Stimulated activated CD4-positive, alpha-beta T cell treated with anti-CD3 and anti-CD28 coated beads, Interleukin-4, amount 100 ng/mL, for 24 hours (primary cell): ENCODE results near the gene SPATC1L.
"Not testable (repeated sequence)": the region's sequence is repeated elsewhere in the genome, so short reads cannot be mapped to it uniquely, and the experiment has no call there.

ENCODE experiments used
- DNase-seq: peaks from one replicate; pipeline ENCODE4 v3.0.0-alpha.2; 2020

SPATC1L gene

DNA sequence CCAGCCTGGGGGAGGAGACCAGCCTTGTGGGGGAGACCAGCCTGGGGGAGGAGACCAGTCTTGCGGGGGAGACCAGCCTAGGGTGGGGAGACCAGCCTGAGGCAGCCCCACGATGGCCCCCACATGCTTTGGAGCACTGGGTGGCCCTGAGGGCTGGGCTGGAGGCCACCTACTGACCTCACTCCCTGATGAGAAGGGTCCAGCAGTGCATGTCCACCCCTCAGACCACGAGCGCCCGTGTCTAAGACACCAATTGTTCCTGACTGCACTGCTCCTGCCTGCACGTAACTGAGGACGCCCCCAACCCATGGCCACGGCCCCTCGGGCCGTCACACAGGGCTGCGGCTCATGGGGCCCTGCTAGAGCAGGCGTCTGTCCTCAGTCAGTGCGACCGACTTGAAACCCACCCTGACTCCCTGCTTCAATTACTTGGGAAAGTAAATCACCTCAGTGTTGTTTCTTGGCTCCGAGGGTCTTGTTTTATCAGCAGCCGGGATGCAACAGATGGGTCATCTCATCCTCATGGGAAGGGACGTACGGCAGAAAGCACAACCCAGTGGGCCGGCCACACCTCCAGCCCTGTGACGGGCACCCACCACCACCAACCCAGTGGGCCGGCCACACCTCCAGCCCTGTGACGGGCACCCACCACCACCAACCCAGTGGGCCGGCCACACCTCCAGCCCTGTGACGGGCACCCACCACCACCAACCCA lies at the start of gene SPATC1L:
Gene SPATC1L (minus strand): TSS at position 550 of the 715 bp plus-strand sequence. CDS start 1,643 bp downstream, outside the sequence.
- peak; percentile 34 for DNase-seq

DNA sequence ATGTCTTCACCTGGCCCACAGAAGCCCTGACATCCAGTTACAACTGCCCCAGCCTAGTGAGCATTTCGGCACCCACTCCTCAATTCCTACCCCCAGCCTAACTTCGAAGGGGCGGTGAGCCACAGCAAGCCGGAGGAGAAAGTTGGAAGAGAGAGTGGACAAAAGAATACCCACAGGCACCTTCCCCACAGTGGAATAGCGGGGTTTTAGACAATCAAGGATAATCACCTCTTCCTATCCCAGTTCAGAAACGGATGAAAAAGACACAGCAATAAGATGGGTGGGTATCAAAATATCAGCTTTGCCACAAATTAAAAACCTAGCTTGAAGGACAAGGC lies 45.6 kb upstream of the SPATC1L start:
- DNase-seq: no peak

DNA sequence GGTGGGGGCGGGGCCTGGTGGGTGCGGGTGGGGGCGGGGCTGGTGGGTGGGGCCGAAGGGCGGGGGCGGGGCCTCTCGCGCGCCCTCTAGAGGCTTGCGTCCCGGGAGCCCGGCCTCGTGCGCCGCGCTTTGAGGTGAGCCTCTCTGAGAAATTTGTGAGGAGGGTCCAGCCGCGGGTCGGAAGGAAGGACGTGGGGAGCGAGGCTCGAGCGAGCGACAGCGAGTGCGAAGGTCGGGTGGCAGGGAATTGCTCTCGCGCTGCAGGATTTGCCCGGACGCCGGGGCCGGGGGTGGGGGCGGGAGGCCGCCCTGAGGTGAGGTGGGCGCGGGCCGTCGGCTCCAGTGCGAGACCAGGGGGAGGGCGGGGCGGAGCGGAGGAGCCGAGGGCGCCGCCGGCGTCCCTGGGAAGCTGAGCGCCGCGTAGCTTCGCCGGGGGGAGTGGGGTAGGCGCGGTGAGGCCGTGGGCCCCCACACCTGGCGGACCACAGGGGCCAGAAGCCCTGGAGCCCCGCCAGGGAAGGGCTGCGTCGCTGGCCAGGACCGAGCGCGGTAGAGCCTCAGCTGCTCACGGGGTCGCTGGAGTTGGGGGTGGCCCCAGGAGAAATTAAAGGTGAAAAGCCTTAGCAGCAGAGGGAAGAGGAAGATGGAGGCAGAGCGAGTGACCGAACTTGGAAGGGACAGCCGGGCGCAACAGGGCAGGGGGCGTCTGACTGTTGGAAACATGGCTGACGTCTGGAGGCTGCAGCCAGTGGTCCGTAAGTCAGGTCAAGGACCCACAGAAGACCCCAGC lies 45.1 kb upstream of the SPATC1L start:
- no peak for DNase-seq

DNA sequence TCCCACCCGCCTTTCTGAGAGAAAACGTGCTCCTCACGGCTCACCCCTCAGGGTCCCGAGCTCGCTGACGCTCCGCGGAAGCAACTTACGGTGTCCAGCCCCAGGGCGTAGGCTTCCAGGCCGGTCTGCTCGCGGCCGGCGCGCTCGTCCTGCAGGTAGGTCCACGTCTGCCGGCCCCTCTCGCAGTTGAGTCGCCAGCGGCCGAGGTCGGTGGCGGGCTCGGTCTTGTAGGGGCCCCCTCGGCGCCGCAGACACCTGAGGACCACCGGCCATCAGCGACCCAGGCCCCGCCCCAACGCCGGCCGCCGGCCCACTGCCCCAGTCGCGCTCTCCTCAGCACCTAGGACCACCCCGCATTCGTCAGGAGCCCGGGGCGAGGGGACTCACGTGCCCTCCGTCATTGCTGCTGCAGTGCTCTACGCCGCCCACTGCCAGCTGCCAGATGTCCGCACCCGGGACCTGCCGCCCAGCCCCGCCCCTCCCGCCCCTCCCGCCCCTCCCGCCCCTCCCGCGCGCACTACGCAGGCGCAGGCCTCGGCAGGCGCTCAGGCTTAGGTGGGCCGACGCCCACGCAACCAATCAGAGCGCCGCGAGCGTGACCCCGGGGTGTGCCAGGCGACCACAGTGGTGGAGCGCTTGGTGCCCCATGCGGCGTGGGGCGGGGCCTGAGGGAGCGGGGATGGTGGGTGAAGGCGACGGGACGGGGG lies 44.2 kb upstream of the SPATC1L start, which contains the start of gene LSS:
Gene LSS (minus strand): TSS at position 430 of the 707 bp plus-strand sequence. CDS start 29 bp downstream, at position 401.
- peak; percentile 94 for DNase-seq

DNA sequence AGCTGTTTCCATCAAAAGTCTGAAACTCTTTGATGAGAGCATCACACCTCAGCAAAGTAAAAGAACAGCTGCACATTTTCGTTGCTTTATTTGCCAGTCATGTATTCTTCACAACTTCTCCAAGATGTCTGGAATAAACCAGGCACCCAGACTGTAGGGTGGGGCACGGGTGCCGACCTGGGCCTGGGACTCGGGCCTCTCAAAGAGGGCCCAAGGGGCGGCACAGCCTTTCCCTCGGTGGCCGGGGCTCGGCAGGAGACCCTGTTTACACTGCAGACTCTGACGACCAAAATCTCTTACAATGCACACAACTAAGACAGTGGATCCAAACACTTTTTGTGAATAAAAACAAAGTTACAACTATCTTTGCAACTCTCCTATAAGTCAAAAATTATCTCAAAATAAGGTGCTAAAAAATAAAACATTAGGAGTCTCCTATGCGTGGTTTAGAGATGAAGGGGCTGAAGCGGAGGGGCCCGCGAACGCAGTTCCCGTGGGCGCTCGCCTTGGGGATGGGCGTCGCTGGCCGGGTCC lies 43.6 kb upstream of the SPATC1L start:
- no peak for DNase-seq

DNA sequence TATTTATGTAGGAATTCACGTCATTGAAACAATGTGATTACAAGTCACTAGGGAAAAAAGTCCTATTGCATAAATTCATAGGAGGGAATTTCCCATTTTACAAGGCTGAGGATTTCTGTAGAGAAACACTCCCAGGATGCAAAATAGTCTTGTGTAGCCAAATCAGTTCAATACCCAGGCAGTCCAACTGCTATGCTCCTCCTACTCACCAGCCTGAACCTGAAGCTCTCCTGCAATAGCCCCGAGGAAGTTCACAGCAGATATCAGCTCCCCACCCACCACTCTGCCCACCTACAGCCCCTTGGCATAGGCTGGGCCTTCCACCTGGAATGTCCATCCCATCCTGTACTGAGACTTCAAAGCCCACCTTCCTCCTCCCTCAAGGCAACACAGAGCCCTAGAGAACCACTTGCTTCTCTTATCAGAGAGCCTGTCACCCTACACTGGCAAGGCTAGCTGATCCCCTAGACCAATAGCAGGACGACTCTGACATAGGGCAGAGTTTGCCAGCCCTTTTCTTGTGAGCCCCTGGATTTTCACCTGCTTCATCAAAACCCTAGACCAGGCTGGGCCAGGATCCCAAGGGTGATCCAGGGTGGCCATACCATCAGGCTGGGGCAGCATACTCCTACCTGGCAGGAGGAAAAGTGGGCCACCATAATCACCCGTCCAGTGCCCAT lies 42.8 kb upstream of the SPATC1L start:
- DNase-seq: no peak

DNA sequence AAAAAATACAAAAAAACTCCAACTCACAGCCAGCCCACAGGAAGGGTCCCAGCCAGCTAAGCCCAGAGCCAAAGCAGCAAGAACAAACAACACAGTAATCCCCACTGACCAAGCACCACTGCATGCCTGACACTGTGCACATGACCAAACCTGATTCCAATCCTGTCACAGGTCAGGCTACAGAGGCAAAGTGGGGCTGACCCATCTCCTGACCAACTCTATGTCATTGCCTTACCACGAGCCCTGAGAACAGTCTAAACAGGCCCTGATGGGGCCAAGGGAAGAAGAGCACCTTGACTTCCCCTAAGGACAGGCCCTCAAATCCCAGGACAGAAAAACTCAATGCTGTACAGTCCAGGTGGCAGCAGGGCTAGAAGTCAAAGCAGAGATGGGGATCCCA lies 41.9 kb upstream of the SPATC1L start:
- DNase-seq: no peak

DNA sequence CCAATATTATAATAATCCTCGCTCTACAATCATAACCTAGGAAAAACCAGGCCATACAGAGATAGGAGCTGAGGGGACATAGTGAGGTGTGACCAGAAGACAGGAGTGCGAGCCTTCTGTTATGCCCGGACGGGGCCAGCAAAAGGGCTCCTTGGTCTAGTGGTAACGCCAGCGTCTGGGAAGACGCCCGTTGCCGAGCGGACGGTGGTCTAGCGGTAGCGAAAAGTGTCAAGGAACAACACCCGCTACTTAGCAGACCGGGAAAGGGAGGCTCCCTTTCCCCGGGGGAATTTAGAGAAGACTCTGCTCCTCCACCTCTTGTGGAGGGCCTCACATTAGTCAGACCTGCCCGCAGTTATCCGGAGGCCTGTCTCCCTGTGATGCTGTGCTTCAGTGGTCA lies 39.4 kb upstream of the SPATC1L start:
- DNase-seq: not testable (repeated sequence)

DNA sequence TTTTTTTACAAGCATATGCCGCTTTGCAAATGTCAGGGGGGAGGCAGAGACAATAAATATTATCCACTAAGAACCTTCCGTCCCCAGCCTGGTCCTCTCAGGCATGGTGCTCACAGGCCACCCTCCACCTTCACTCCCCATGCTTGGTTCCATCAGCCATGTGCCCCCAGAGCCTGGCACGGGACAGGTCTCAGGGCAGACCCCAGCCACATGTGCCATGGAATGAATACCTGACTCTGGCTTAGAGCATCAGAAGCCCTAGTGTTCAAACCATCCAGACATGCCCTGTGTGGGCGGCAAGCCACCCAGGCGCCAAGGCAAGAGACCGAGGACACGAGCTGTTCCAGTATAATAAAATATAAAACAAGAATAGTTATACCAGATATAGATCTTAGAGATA lies 39.0 kb upstream of the SPATC1L start:
- DNase-seq: no peak

DNA sequence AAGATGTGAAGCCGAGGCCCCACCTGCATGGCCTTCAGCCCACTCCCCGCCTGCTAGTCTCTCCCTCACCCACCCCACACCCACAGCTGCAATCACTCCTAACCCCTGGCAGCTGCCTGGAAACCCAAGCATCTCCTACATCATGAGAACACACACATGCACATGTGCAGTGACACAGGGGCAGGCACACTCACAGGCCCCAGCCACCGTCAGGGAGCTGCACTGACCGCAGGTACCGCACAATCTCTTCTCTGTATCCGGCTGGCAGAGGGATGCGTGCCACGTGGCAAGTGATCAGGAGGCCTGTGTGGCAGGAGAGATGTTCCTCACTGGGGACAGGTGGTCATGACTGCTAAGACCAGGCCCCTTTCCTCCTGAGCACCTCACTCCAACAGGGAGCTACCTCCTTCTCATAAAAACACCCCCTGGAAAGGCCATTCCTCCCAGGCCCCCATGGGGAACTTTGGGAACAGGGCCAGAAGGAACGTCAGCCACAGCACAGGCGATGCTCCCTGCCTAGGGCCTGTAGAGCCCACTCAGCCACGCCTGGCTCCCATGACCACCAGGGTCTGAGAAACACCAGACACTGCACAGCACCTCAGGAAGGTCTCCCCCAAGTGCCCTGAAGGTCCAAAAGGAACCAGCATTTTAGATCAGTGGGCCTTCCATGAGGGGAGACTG lies 38.3 kb upstream of the SPATC1L start:
- DNase-seq: no peak

DNA sequence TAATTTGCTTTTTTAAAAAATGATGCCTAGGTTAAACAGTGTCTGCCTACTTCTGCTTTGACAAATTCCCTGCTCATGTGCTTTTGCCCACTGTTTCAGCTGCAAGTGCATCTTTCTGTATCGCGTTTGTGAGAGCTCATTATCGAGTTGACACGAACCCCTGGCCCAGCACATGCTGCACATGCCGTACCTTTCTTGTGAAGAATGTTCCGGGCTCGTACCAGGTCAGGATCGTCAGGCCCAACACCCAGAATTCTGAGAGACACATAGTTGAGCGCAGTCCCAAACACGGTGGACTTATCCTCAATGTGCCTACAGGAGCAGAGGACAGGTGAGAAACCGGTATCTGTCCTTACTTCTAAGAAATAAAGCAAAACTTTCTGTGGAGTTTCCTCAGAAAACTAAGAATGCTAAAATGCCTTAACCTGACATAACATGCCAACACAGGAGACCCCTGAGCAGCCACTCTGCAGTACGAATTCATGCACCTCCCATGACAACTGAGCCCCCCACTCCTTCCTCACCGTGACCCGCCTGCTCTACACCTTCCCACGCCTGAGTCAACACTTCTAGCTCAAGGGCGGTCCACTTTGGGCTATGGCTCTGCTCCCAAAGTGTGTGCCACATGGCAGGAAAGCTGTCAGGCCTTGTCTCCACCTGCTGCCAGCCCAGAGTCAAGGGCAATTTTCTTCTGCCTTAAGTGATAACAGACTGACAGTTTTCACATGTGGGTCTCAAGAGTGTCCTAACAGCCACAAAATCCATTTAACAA lies 37.6 kb upstream of the SPATC1L start:
- DNase-seq: no peak

DNA sequence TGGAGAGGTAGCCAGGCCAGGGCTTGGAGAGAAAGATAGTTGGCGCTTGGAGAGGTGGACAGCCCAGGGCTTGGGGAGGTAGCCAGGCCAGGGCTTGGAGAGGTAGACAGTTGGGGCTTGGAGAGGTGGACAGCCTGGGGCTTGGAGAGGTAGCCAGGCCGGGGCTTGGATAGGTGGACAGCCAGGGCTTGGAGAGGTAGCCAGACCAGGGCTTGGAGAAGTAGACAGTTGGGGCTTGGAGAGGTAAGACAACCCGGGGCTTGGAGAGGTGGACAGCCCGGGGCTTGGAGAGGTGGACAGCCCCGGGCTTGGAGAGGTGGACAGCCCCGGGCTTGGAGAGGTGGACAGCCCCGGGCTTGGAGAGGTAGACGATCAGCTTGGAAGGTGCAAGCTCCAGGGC lies 36.6 kb upstream of the SPATC1L start:
- DNase-seq: no peak

DNA sequence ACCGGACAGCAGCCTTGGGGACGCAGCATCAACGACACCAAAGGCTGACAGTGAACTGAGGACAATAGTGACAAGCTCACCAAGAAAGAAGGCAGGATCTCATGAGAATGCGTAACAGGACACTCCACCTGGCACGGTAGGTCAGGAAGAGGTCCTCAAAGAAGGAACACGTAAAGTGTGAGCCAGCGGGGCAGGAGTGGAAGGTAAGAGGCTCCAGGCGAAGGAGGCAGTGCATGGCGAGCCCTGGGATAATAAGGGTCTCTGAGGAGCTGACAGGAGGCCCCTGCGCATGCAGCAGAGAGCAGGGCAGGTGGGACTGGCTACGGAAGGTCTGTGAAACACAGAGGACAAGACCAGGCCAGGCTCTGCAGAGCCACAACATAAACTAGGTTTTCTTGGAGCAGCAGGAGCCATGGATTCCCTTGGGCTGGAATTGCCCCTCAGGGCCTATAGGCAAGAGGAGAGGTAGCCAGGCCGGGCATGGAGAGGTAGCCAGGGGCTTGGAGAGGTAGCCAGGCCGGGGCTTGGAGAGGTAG lies 36.1 kb upstream of the SPATC1L start:
- no peak for DNase-seq

DNA sequence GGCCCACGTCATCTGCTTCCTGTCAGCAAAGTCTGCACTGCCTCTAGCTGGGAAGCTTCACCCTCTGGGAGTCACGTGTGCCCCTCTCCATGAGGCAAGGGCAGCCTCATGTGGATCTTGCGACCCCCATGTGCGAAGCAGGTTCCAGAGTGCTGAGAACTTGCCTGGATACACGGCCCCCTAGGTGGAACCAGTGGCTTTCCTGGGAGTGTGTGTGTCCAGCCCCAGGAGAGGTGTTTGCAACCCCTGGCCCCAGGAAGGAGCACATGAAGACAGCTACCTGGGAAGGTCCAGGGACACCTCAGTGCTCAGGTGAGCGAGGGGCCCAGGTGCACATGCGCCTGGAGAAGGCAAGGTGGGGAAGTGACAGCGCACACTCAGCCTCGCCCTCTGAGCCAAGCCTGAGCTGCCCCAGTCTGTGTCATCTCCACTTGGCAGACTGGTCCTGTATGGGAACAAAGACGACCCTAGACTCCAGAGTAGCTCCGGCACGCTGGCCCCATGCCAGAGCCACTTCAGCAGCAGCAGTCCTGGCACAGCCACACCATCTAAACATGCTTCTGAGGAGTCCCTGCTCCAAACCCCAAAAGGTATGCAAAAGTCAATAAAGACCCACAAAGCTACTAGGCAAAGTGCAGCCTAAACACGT lies 35.5 kb upstream of the SPATC1L start:
- DNase-seq: no peak

DNA sequence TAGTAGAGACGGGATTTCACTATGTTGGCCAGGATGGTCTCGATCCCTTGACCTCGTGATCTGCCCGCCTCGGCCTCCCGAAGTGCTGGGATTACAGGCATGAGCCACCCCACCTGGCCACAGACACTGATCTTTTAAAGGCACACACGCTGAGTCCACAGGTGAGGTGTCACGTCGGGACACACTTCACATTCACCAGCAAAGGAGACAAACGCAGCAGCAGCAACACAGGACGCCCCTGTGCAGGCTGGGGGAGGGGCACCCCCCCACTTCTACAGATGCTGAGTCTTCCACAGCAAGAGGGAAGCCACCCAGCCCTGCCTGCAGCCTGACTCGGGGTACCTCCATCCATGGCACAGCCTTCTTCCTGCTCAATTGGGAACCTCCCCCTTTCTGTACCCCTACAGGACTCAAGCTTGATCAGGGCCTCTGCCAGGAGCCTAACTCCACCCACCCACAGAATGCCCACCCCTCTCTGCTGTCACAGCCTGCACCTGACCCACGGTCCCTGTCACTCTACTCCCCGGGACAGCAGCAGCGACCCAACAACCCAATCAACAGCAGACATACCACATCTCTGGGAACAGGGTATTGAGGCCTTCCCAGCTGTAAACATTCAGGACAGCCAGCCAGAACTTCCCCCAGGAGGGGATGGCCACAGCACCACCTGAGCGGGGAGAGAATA lies 34.8 kb upstream of the SPATC1L start:
- DNase-seq: no peak

DNA sequence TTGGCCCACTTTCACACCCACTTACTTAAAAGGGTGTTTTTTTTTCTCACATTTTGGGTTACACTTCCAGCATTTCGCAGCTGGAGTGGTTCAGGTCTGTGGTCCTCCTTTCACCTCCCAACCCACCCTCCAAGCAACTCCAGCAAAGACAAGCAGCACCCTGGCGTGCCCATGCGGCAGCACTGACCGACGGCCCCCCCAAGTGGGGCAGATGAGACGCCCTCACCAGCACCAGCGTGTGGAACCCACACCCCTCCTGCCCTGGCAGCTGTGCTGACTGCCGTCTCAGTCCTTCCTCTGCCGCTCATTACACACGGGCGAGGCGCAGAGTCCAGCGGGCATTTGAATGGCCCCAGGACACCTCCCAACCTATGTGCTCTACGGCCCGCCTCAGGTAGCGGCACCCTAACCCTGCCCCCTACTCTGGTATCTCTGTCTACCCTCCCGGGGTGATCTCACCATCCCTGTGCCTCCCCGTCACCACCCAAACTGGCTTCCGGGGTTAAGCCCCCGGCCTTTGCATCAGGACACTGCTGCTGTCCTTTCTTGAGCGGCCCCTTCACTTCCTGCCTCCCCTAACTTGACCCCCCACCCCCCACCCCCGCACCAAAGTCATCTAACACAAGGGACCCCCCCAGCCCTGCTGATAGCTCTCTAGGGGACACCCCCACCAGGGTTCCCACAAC lies 33.4 kb upstream of the SPATC1L start:
- no peak for DNase-seq

DNA sequence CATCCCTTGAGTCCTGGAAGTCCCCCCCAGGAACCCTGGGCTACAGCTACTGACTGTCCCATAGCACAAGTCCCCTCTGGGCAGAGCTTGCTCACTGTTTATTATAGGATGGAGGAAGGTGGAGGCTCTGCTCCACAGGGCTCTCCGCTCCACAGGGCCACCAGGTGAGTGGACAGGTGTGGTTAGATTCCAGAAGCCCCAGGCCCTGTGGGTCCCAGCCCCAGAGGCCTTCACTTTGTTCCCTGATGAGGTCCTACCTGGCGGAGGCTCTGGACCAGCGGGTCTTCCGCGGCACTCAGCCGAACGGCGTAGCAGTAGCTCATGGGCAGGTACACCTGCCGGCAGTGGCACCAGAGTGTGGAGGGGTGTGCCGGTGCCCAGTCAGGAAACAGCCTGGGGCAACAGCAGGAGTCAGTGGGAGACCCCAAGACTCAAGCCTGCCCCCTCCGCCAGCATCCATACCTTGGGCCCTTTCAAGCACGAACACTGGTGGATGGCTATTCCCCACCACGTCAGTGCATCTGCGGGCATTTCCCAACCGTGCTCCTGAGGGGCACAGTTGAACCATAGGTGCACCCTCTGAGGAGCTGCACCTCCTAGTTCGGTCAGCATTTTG lies 32.0 kb upstream of the SPATC1L start:
- no peak for DNase-seq

DNA sequence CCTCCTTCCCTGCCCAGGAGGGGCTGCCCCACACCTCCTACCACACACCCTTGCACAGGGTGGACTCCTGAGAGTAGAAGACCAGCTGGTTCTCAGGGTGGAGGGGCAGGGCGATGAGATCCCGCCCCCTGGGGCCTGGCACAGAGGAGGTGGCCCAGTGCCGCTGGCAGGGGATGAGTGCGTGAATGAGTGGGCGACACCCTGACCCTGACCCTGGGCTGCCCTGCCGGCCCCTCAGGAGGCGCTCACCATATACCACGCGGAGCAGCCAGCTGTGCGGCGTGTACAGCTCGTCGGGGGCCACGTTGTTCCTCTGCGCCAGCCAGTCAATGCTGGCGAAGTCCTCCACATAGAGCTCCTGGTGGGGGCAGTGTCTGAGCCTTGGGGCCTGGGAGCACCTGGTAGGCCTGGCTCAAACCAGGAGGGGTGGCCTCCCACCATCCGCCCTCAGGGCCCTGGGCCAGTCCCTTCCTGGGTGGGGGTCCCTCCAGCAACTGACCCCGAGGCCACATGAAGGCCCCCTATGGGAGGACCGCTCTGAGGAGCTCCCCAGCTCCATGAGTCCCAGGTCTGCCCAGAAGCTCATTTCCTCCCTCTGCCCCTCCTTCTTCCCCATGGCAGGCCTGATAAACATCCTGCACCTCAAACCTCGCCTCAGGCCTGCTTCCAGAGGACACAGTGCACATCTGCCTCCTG lies 31.3 kb upstream of the SPATC1L start:
- no peak for DNase-seq
